Neuron (in vitro differentiated cells): ENCODE measurements around the gene DHCR7.

Experiments used
- H2AFZ ChIP-seq: one replicate; pipeline ENCODE4 v1.6.1; 2013; ENCODE audit warnings: low read depth, mild to moderate bottlenecking, inconsistent platforms, low read length, moderate library complexity
- H3K27me3 ChIP-seq: one replicate; pipeline ENCODE4 v1.6.1; 2013; ENCODE audit warnings: low read length; ENCODE audit not compliant: insufficient read depth
- H3K36me3 ChIP-seq: one replicate; pipeline ENCODE4 v1.6.1; 2013; ENCODE audit warnings: low read length; ENCODE audit not compliant: insufficient read depth
- H3K4me1 ChIP-seq: one replicate; pipeline ENCODE4 v1.6.1; 2013; ENCODE audit warnings: low read length; ENCODE audit not compliant: insufficient read depth
- H3K4me3 ChIP-seq: 2 replicates; pipeline ENCODE4 v1.5.1; 2013; ENCODE audit warnings: mild to moderate bottlenecking, low read length, moderate library complexity
- H3K9me3 ChIP-seq: one replicate; pipeline ENCODE4 v1.6.1; 2013; ENCODE audit warnings: low read length

The DHCR7 gene

GRCh38 chr11:71399341-71399740 lies 48.9 kb downstream of the DHCR7 start:
- Histone ChIP-seq H3K27me3 (no peaks in the 10 kb centered on the region), H3K9me3 (no peaks in the 10 kb centered on the region), H3K36me3 (no peaks in the 10 kb centered on the region), H2AFZ (no peak overlapping the region), H3K4me3 (no peak overlapping the region), H3K4me1 (no peaks in the 10 kb centered on the region)

- no peaks in the 10 kb centered on the region for H3K4me1 ChIP-seq
- H2AFZ ChIP-seq, result no peak overlapping the region
- H3K4me3 ChIP-seq, result no peak overlapping the region
These were observed 50.2 kb downstream of the DHCR7 start for GRCh38 chr11:71397961-71398360.

GRCh38 chr11:71397331-71397860 lies 50.8 kb downstream of the DHCR7 start:
- no peaks in the 10 kb centered on the region for H3K36me3 ChIP-seq
- no peaks in the 10 kb centered on the region for H3K9me3 ChIP-seq
- H3K4me3 ChIP-seq, result no peak overlapping the region
- H3K4me1 ChIP-seq, result no peaks in the 10 kb centered on the region
- H3K27me3 ChIP-seq, result peaks cover 2% of the 10 kb centered on the region
- H2AFZ ChIP-seq, result no peak overlapping the region

More at GRCh38 chr11:71397961-71398360, 50.2 kb downstream of the DHCR7 start:
- Histone ChIP-seq H3K9me3 (no peaks in the 10 kb centered on the region), H3K36me3 (no peaks in the 10 kb centered on the region), H3K27me3 (no peaks in the 10 kb centered on the region)

DNA sequence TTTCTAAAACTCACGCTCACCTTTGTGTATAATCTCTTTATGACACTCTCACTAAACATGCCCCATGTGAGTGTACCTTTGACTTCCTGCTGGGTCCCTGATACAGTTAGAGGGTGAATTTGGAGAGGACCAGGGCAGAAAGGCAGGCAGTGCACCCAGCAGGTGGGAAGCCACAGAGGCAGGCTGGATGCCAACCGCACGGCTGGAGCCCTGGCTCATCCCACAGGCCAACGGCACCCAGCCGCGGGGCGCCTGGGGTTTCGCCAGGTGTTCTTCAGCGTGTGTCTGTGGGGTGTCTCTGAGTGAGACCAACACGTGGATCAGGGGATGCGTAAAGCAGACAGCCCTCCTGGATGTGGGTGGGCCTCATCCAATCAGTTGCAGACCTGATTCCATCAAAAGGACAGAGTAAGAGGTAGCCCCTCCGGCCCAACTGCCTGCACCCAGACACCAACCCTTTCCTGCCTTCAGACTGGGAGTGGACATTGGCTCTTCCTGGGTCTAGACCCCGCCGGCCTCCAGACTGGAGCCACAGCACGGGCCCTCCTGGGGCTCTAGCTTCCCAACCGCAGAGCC lies 51.6 kb downstream of the DHCR7 start:
- H3K27me3 ChIP-seq, result peaks cover 7% of the 10 kb centered on the region
- H3K36me3 ChIP-seq, result no peaks in the 10 kb centered on the region
- no peaks in the 10 kb centered on the region for H3K9me3 ChIP-seq

DNA sequence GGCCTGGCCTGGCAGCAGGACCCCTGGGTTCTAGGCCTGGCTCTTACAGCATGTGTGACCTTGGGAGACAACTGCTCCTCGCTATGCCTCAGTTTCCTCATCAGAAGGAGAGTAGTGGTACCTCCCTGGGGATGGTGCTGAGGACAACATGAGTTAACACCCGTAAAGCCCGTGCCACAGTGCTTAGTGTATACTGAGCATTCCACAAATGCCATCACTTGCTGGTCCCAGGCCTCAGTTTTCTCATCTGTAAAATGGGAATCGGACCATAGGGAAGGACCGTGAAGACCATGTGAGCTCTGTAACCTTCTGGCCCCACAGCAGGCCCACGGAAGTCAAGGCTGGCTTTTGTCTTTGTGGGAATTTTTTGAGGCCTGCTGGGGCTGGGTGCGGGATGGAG lies 52.4 kb downstream of the DHCR7 start:
- no peaks in the 10 kb centered on the region for H3K36me3 ChIP-seq
- H3K9me3 ChIP-seq, result no peaks in the 10 kb centered on the region
- H2AFZ ChIP-seq, result no peak overlapping the region
- no peaks in the 10 kb centered on the region for H3K4me1 ChIP-seq
- H3K4me3 ChIP-seq, result no peak overlapping the region
- H3K27me3 ChIP-seq, result peaks cover 8% of the 10 kb centered on the region

More for the DNA sequence above, 51.6 kb downstream of the DHCR7 start:
- Histone ChIP-seq H3K4me1 (no peaks in the 10 kb centered on the region), H2AFZ (no peak overlapping the region), H3K4me3 (no peak overlapping the region)

- Histone ChIP-seq H3K4me1 (no peaks in the 10 kb centered on the region), H3K9me3 (no peaks in the 10 kb centered on the region), H3K4me3 (no peak overlapping the region), H2AFZ (no peak overlapping the region), H3K36me3 (no peaks in the 10 kb centered on the region), H3K27me3 (peaks cover 13% of the 10 kb centered on the region)
These were observed 53.0 kb downstream of the DHCR7 start for GRCh38 chr11:71395263-71395560.

DNA sequence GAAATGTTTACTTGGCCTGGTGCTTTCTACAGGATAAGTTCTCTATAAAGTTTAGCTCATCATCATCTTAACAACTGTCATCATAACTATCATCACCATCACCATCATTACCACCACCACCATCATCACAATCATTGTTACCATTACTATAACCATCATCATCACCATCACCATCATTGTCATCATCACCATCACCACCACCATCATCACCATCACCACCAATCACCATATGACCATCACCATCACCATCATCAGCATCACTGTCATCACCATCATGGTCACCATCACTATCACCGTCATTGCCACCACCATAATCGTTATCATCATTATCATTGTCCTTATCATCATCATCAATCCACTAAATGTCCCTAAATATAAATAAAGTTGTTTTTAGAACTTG lies 54.9 kb downstream of the DHCR7 start:
- Histone ChIP-seq H3K9me3 (no peaks in the 10 kb centered on the region), H3K4me1 (no peaks in the 10 kb centered on the region), H2AFZ (no peak overlapping the region), H3K4me3 (no peak overlapping the region), H3K27me3 (peaks cover 26% of the 10 kb centered on the region), H3K36me3 (no peaks in the 10 kb centered on the region)

- H2AFZ ChIP-seq, result no peak overlapping the region
- no peak overlapping the region for H3K4me3 ChIP-seq
- H3K27me3 ChIP-seq, result peaks cover 34% of the 10 kb centered on the region
- H3K4me1 ChIP-seq, result no peaks in the 10 kb centered on the region
- H3K36me3 ChIP-seq, result no peaks in the 10 kb centered on the region
- peaks cover 3% of the 10 kb centered on the region for H3K9me3 ChIP-seq
These were observed 56.4 kb downstream of the DHCR7 start for GRCh38 chr11:71391796-71392195.

DNA sequence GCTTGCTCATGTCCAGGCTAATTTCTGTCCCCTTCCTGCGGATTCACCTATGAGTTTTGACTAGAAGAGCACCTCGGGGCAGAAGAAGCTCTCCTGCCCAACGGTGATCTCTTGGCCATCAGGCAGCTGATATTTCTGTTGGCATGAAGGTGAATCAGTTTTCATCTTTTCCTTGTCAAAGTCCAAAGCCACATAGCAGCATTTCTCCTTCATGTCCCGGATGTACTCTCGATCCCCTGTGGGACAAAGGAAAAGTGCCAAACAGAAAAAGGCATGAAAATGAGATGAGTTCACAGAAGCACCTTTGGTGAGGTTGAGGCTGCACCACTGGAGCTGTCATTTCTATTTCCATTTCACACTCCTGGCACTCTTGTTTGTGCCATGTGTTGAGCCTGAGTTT lies 56.8 kb downstream of the DHCR7 start:
- Histone ChIP-seq H3K9me3 (peaks cover 3% of the 10 kb centered on the region), H3K4me1 (no peaks in the 10 kb centered on the region), H3K36me3 (no peaks in the 10 kb centered on the region), H3K4me3 (no peak overlapping the region), H3K27me3 (peaks cover 34% of the 10 kb centered on the region), H2AFZ (no peak overlapping the region)

GRCh38 chr11:71388637-71389235 lies 59.5 kb downstream of the DHCR7 start:
- peaks cover 3% of the 10 kb centered on the region for H3K9me3 ChIP-seq
- H2AFZ ChIP-seq, result no peak overlapping the region
- no peaks in the 10 kb centered on the region for H3K36me3 ChIP-seq
- no peaks in the 10 kb centered on the region for H3K4me1 ChIP-seq
- peaks cover 34% of the 10 kb centered on the region for H3K27me3 ChIP-seq
- no peak overlapping the region for H3K4me3 ChIP-seq

GRCh38 chr11:71387784-71388636 lies 60.2 kb downstream of the DHCR7 start:
- Histone ChIP-seq H3K4me3 (no peak overlapping the region), H3K9me3 (peaks cover 3% of the 10 kb centered on the region), H3K4me1 (no peaks in the 10 kb centered on the region), H2AFZ (no peak overlapping the region), H3K36me3 (no peaks in the 10 kb centered on the region), H3K27me3 (peaks cover 34% of the 10 kb centered on the region)

DNA sequence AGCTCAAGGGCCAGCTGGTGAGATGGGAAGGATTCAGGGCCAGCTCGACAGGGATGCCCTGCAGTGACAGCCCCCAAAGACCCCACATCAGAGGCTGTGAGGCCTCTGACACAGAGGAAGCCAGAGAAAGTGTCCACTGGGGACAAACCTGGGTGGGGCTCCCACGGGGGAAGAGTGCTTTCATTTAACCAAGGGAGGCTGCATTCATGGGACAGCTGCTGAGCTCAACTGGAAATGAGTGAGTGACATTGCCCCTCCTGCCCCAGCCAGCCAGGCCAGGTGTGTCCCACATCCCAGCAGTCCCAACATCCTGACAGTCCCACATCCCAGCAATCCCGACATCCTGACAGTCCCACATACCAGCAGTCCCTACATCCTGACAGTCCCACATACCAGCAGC lies 61.0 kb downstream of the DHCR7 start:
- no peaks in the 10 kb centered on the region for H3K4me1 ChIP-seq
- no peak overlapping the region for H2AFZ ChIP-seq
- H3K27me3 ChIP-seq, result peaks cover 30% of the 10 kb centered on the region
- H3K9me3 ChIP-seq, result peaks cover 3% of the 10 kb centered on the region
- H3K4me3 ChIP-seq, result no peak overlapping the region
- no peaks in the 10 kb centered on the region for H3K36me3 ChIP-seq

DNA sequence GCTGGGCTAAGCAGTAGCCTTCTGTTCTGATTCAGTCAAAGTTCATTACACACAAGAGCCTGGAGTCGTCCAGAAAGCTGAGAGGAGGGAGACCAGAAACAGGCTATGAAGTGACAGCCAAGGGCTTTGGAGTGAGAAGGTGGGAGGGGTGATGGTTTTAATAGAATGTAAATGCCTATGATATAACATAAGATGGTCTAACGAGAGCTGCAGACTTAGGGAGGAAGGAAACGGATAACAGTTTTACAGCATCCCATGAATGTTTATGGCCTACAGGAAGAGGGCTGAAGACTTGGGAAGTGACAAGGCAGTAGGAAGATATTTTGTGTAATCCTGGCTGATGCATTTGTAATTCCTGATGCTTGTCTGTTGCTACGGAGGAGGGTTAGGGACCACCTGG lies 62.0 kb downstream of the DHCR7 start:
- Histone ChIP-seq H3K36me3 (no peaks in the 10 kb centered on the region), H3K27me3 (peaks cover 27% of the 10 kb centered on the region), H3K4me1 (no peaks in the 10 kb centered on the region), H2AFZ (no peak overlapping the region), H3K4me3 (no peak overlapping the region), H3K9me3 (peaks cover 3% of the 10 kb centered on the region)
